HCT116 (cell line): ENCODE data around the gene UROS. TPM values are rescaled to one million over a fixed set of nuclear protein-coding genes. Genes with fewer than 3 reads are reported as not detected.

ENCODE experiments used
- ATAC-seq: fragments of 200-7000 bp; cut with Tn5 transposase; 2 replicates; pipeline ENCODE4 v1.9.1; 2020; ENCODE audit warnings: mild to moderate bottlenecking, moderate library complexity
- BruUV-seq: library from RNA; stranded (reverse); fragments of 400-500 nt; replicated peaks from 2 replicates; lab custom pipeline; 2021; lab: Mats Ljungman, UMichigan
- CTCF ChIA-PET: fragments of 300-600 bp; sonication (Branson Sonifier 250); formaldehyde crosslinking; loops from one replicate; lab custom pipeline; 2021; ENCODE audit warnings: antibody characterized with exemption; lab: Charles Lee
- POLR2A ChIA-PET: fragments of 300-600, 350-600 bp; sonication (Branson Sonifier 250); formaldehyde crosslinking; loops from one replicate; lab custom pipeline; 2021; ENCODE audit warnings: antibody characterized with exemption; lab: Charles Lee
- RAD21 ChIA-PET, 2 experiments: fragments of 300-600 bp; sonication (Branson Sonifier 250); formaldehyde crosslinking; loops; one replicate each; lab custom pipeline; 2023; ENCODE audit warnings: low total read pairs in 2 of 2; ENCODE audit not compliant: uncharacterized antibody in 2 of 2, unreplicated experiment in 2 of 2, low non-redundant PET in 1 of 2; lab: Charles Lee
- DNase-seq: peaks from one replicate; pipeline ENCODE4 v3.0.0-alpha.2; 2010; ENCODE audit warnings: low read depth, low spot score
- H2AFZ ChIP-seq: fragments of 200-600 bp; shearing (Covaris generic), sonication (generic); 2 replicates; pipeline ENCODE4 v1.6.1; 2017; ENCODE audit warnings: low read depth, mixed run types, mixed read lengths, antibody characterized with exemption, low read length; ENCODE audit not compliant: poor library complexity, severe bottlenecking
- H3K27ac ChIP-seq: 2 replicates; pipeline ENCODE4 v1.5.1; 2012; ENCODE audit warnings: low read depth, low read length
- H3K27me3 ChIP-seq: fragments of 200-600 bp; sonication (generic); 2 replicates; pipeline ENCODE4 v1.6.1; 2016; ENCODE audit warnings: mixed run types, low read length, mixed read lengths; ENCODE audit not compliant: insufficient read depth
- H3K36me3 ChIP-seq, 2 experiments: fragments of 200-500 bp in 1 of 2; fragments of 200-600 bp in 1 of 2; sonication (Bioruptor generic) in 1 of 2; sonication (generic) in 1 of 2; 2 replicates each; pipeline versions ENCODE4 v1.5.1 to v1.6.1; 2014 to 2016; ENCODE audit warnings: low read length in 2 of 2, inconsistent platforms in 1 of 2, mixed read lengths in 1 of 2, mixed run types in 1 of 2; ENCODE audit not compliant: insufficient read depth in 2 of 2, control insufficient read depth in 1 of 2
- H3K4me1 ChIP-seq, 2 experiments: fragments of 200-600 bp in 1 of 2; sonication (generic) in 1 of 2; 2 replicates each; pipeline versions ENCODE4 v1.5.1 to v1.6.1; 2012 to 2017; ENCODE audit warnings: low read length in 2 of 2, inconsistent platforms in 1 of 2, mild to moderate bottlenecking in 1 of 2, mixed read lengths in 1 of 2, mixed run types in 1 of 2, moderate library complexity in 1 of 2; ENCODE audit not compliant: insufficient read depth in 2 of 2, control insufficient read depth in 1 of 2
- H3K4me2 ChIP-seq: fragments of 200-600 bp; sonication (generic); 2 replicates; pipeline ENCODE4 v1.6.1; 2017; ENCODE audit warnings: mixed run types, low read length, mixed read lengths
- H3K4me3 ChIP-seq, 2 experiments: fragments of 200-600 bp in 1 of 2; sonication (generic) in 1 of 2; replicated peaks in 1 of 2; 2 replicates each; pipeline ENCODE4 v1.5.1; 2011 to 2016; ENCODE audit warnings: low read length in 2 of 2, control low read depth in 1 of 2, low read depth in 1 of 2, mild to moderate bottlenecking in 1 of 2, mixed read lengths in 1 of 2, mixed run types in 1 of 2
- H3K79me2 ChIP-seq: fragments of 200-600 bp; sonication (generic); 2 replicates; pipeline ENCODE4 v1.6.1; 2017; ENCODE audit warnings: mild to moderate bottlenecking, mixed run types, low read length, moderate library complexity, mixed read lengths; ENCODE audit not compliant: insufficient read depth
- H3K9ac ChIP-seq: fragments of 200-600 bp; sonication (generic); 2 replicates; pipeline ENCODE4 v1.6.1; 2016; ENCODE audit warnings: low read length, mixed read lengths
- H3K9me2 ChIP-seq: fragments of 200-600 bp; sonication (generic), shearing (Covaris generic); 2 replicates; pipeline ENCODE4 v1.6.1; 2017; ENCODE audit warnings: mixed run types, mild to moderate bottlenecking, moderate library complexity; ENCODE audit not compliant: insufficient read depth
- H3K9me3 ChIP-seq, 2 experiments: fragments of 200-500 bp in 1 of 2; fragments of 200-600 bp in 1 of 2; sonication (Bioruptor generic) in 1 of 2; sonication (generic) in 1 of 2; 2 replicates each; pipeline ENCODE4 v1.6.1; 2014 to 2017; ENCODE audit warnings: low read length in 2 of 2, mixed read lengths in 2 of 2, inconsistent platforms in 1 of 2, low read depth in 1 of 2, mild to moderate bottlenecking in 1 of 2, mixed run types in 1 of 2, moderate library complexity in 1 of 2; ENCODE audit not compliant: control insufficient read depth in 1 of 2, insufficient read depth in 1 of 2
- H4K20me1 ChIP-seq: fragments of 200-600 bp; sonication (generic), shearing (Covaris generic); 2 replicates; pipeline ENCODE4 v1.6.1; 2017; ENCODE audit warnings: mixed run types, mild to moderate bottlenecking, moderate library complexity; ENCODE audit not compliant: insufficient read depth
- CBX3 ChIP-seq: IDR thresholded peaks from 2 replicates; pipeline ENCODE4 v1.6.1; 2012; ENCODE audit warnings: low read depth
- CEBPB ChIP-seq: IDR thresholded peaks from 2 replicates; pipeline ENCODE4 v1.6.1; 2012; ENCODE audit warnings: low read depth
- EGR1 ChIP-seq: IDR thresholded peaks from 2 replicates; pipeline ENCODE4 v1.6.1; 2012; ENCODE audit warnings: low read depth
- ELF1 ChIP-seq: IDR thresholded peaks from 2 replicates; pipeline ENCODE4 v1.6.1; 2012; ENCODE audit warnings: low read depth, borderline replicate concordance
- FOSL1 ChIP-seq: IDR thresholded peaks from 2 replicates; pipeline ENCODE4 v1.6.1; 2012; ENCODE audit warnings: low read depth
- POLR2AphosphoS5 ChIP-seq: IDR thresholded peaks from 2 replicates; pipeline ENCODE4 v1.6.1; 2011; ENCODE audit warnings: mild to moderate bottlenecking, low read depth, low read length, moderate library complexity
- RAD21 ChIP-seq: IDR thresholded peaks from 2 replicates; pipeline ENCODE4 v1.6.1; 2012; ENCODE audit warnings: low read depth, mild to moderate bottlenecking
- SP1 ChIP-seq: IDR thresholded peaks from 2 replicates; pipeline ENCODE4 v1.6.1; 2012; ENCODE audit warnings: low read depth
- SRF ChIP-seq: IDR thresholded peaks from 2 replicates; pipeline ENCODE4 v1.6.1; 2012; ENCODE audit warnings: low read depth
- TCF7L2 ChIP-seq: IDR thresholded peaks from 2 replicates; pipeline ENCODE4 v1.7.0; 2011; ENCODE audit warnings: borderline replicate concordance, inconsistent platforms; ENCODE audit not compliant: insufficient read depth, insufficient read length; ENCODE audit errors: extremely low read depth
- ZNF274 ChIP-seq: fragments of 200-500 bp; sonication (Bioruptor generic); IDR thresholded peaks from 2 replicates; pipeline ENCODE4 v1.6.1; 2014; ENCODE audit warnings: mild to moderate bottlenecking, low read depth, low read length, inconsistent platforms
- intact Hi-C: fragments of 100-400 bp; cut with micrococcal nuclease; formaldehyde crosslinking; loops from 2 replicates; pipeline ENCODE4 v1.10.0; 2022
- total RNA-seq: library from RNA; stranded (reverse); gene quantifications from one replicate; pipeline ENCODE4 v1.2.1, GENCODE V29; 2021; ENCODE audit not compliant: unreplicated experiment
- TF ChIP-seq, protein P1 (sequence below): IDR thresholded peaks from 2 replicates; pipeline ENCODE4 v1.6.1; 2011; ENCODE audit warnings: mild to moderate bottlenecking, low read length, moderate library complexity; ENCODE audit not compliant: insufficient replicate concordance; ENCODE audit errors: extremely low read depth
- TF ChIP-seq, protein P2 (sequence below): IDR thresholded peaks from 2 replicates; pipeline ENCODE4 v1.6.1; 2012; ENCODE audit warnings: low read depth

Gene UROS
- total RNA-seq, 1 experiment from 2014 or later = 63.9 TPM

DNA sequence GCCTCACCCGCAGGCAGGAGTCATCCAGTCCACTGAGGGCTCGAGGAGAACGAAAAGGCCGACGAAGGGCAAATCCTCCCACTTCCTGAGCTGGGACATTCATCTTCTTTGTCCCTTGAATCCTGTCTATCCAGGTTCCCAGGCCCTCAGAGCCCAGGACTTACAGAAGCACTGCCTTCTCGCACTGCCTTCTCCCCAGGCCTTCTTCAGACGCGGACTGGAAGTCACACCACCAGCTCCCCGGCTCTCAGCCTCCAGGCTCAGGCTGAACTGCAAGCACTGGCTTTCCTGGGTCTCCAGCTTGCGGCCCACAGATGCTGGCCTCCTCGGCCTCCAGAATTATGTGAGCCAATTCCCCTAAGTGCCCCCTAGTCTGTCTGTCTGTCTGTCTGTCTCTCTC is 41.0 kb downstream of the UROS start:
- no peaks in the 10 kb centered on the region for H3K36me3 ChIP-seq

More for the DNA sequence above, 41.0 kb downstream of the UROS start:
- ATAC-seq (no peak), DNase-seq (no peak)
- ChIA-PET CTCF (no interaction called here), RAD21 (no interaction called here), POLR2A (no interaction called here)
- no peaks in the 10 kb centered on the region for H3K27me3 ChIP-seq
- no peak overlapping the region for H3K4me3 ChIP-seq
- no peaks in the 10 kb centered on the region for H3K9me3 ChIP-seq
- no peak overlapping the region for H2AFZ ChIP-seq
- no peaks in the 10 kb centered on the region for H3K9me2 ChIP-seq
- H3K4me1 ChIP-seq = no peaks in the 10 kb centered on the region
- no peak overlapping the region for H3K9ac ChIP-seq
- no TSS peak for BruUV-seq
- H3K4me2 ChIP-seq = no peak overlapping the region
- no peaks in the 10 kb centered on the region for H4K20me1 ChIP-seq
- TF ChIP-seq TCF7L2 (no peak), ELF1 (no peak), EGR1 (no peak), CBX3 (no peak), FOSL1 (no peak), POLR2AphosphoS5 (no peak), ZNF274 (no peak), SP1 (no peak), RAD21 (no peak), CEBPB (no peak), SRF (no peak)
- TF ChIP-seq, protein P1, sequence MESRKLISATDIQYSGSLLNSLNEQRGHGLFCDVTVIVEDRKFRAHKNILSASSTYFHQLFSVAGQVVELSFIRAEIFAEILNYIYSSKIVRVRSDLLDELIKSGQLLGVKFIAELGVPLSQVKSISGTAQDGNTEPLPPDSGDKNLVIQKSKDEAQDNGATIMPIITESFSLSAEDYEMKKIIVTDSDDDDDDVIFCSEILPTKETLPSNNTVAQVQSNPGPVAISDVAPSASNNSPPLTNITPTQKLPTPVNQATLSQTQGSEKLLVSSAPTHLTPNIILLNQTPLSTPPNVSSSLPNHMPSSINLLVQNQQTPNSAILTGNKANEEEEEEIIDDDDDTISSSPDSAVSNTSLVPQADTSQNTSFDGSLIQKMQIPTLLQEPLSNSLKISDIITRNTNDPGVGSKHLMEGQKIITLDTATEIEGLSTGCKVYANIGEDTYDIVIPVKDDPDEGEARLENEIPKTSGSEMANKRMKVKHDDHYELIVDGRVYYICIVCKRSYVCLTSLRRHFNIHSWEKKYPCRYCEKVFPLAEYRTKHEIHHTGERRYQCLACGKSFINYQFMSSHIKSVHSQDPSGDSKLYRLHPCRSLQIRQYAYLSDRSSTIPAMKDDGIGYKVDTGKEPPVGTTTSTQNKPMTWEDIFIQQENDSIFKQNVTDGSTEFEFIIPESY = no peak
- TF ChIP-seq, protein P2, sequence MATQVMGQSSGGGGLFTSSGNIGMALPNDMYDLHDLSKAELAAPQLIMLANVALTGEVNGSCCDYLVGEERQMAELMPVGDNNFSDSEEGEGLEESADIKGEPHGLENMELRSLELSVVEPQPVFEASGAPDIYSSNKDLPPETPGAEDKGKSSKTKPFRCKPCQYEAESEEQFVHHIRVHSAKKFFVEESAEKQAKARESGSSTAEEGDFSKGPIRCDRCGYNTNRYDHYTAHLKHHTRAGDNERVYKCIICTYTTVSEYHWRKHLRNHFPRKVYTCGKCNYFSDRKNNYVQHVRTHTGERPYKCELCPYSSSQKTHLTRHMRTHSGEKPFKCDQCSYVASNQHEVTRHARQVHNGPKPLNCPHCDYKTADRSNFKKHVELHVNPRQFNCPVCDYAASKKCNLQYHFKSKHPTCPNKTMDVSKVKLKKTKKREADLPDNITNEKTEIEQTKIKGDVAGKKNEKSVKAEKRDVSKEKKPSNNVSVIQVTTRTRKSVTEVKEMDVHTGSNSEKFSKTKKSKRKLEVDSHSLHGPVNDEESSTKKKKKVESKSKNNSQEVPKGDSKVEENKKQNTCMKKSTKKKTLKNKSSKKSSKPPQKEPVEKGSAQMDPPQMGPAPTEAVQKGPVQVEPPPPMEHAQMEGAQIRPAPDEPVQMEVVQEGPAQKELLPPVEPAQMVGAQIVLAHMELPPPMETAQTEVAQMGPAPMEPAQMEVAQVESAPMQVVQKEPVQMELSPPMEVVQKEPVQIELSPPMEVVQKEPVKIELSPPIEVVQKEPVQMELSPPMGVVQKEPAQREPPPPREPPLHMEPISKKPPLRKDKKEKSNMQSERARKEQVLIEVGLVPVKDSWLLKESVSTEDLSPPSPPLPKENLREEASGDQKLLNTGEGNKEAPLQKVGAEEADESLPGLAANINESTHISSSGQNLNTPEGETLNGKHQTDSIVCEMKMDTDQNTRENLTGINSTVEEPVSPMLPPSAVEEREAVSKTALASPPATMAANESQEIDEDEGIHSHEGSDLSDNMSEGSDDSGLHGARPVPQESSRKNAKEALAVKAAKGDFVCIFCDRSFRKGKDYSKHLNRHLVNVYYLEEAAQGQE = no peak
- H3K27ac ChIP-seq = no peak overlapping the region
- H3K79me2 ChIP-seq = no peaks in the 10 kb centered on the region
- intact Hi-C loops = no loop called here
